Urinary bladder (tissue), 2 donors: ENCODE measurements around the gene ZSCAN20. TPM values are rescaled to one million over a fixed set of nuclear protein-coding genes. Genes with fewer than 3 reads are reported as not detected.

ENCODE experiments used
- polyA plus RNA-seq: library from polyadenylated mRNA; stranded (reverse); fragments of 200-250 nt; gene quantifications from one replicate; pipeline ENCODE4 v1.2.3, GENCODE V29; 2013
- total RNA-seq: library from RNA; depleted of rRNA; stranded (reverse); fragments of >200 nt; gene quantifications from one replicate; pipeline ENCODE4 v1.2.3, GENCODE V29; 2014
- donor health status: healthy.

The ZSCAN20 gene
- total and polyA plus RNA-seq, 2 donors: 2.4 to 11.6 TPM

Other genes starting within 250 kb of the ZSCAN20 start
- 10.3 TPM for gene ZNF362, start 216.2 kb upstream of the ZSCAN20 start, total RNA-seq
- gene ZNF362, start 216.2 kb upstream of the ZSCAN20 start, polyA plus RNA-seq: 33.7 TPM
- gene A3GALT2, start 151.5 kb upstream of the ZSCAN20 start, total RNA-seq: not detected
- gene A3GALT2, start 151.5 kb upstream of the ZSCAN20 start, polyA plus RNA-seq: not detected
- 49.2 TPM for gene PHC2, start 41.5 kb upstream of the ZSCAN20 start, total RNA-seq
- gene PHC2, start 41.5 kb upstream of the ZSCAN20 start, polyA plus RNA-seq: 179 TPM